Adrenal gland (tissue), 12 donors: ENCODE measurements around the gene DPP10. TPM values are rescaled to one million over a fixed set of nuclear protein-coding genes. Genes with fewer than 3 reads are reported as not detected.
A peak's percentile ranks its signal among the peaks of the same experiment; 100 is the strongest.

Source experiments
- DNase-seq, 7 donors: peaks; one replicate each; pipeline ENCODE4 v3.0.0-alpha.2; 2019 to 2020
- H3K27ac ChIP-seq, 5 donors: fragments of 200-600 bp; sonication (generic) in 4 of 5; 1 replicate in 3 of 5; 2 replicates in 2 of 5; pipeline versions ENCODE4 v1.5.1 to v1.8.0; 2016 to 2020; ENCODE audit warnings: mild to moderate bottlenecking in 1 of 5
- H3K27me3 ChIP-seq: fragments of 200-600 bp; 2 replicates; pipeline ENCODE4 v1.8.0; 2021
- H3K36me3 ChIP-seq, 2 donors: fragments of 200-600 bp; replicated peaks in 1 of 2; 1 replicate in 1 of 2; 2 replicates in 1 of 2; pipeline versions ENCODE4 v1.5.1 to v1.8.0; 2018 to 2022
- H3K4me1 ChIP-seq, 2 donors: fragments of 200-600 bp; replicated peaks in 1 of 2; 1 replicate in 1 of 2; 2 replicates in 1 of 2; pipeline versions ENCODE4 v1.5.1 to v1.8.0; 2018 to 2021
- H3K4me3 ChIP-seq, 4 donors: fragments of 200-600 bp; sonication (generic) in 3 of 4; one replicate each; pipeline ENCODE4 v1.5.1; 2016 to 2018
- H3K9me3 ChIP-seq, 3 donors: fragments of 200-600 bp; sonication (generic) in 1 of 3; replicated peaks in 1 of 3; 1 replicate in 2 of 3; 2 replicates in 1 of 3; pipeline versions ENCODE4 v1.5.1 to v1.8.0; 2016 to 2021
- CTCF ChIP-seq, 6 experiments: fragments of 450-650 bp in 4 of 6; fragments of 200-600 bp in 2 of 6; sonication (generic) in 1 of 6; IDR thresholded peaks; 1 replicate in 5 of 6; 2 replicates in 1 of 6; pipeline versions ENCODE4 v1.5.1 to v1.8.0; 2016 to 2021; ENCODE audit warnings: antibody characterized with exemption in 6 of 6, mild to moderate bottlenecking in 2 of 6, moderate library complexity in 1 of 6
- POLR2A ChIP-seq, 2 donors: fragments of 450-650 bp; IDR thresholded peaks; one replicate each; pipeline ENCODE4 v1.6.1; 2017; ENCODE audit warnings: antibody characterized with exemption in 2 of 2, mild to moderate bottlenecking in 2 of 2, moderate library complexity in 1 of 2
- WGBS, 4 donors: extraction: QIAGEN DNeasy Blood & Tissue Kit in 2 of 4; methylation state at CpG; one replicate each; pipeline versions ENCODE4 v1.1.5 to v1.1.7; 2013 to 2017; 5-methylcytosine and 5-hydroxymethylcytosine counted together
- intact Hi-C, 2 donors: fragments of 100-400 bp; cut with DNase I; formaldehyde crosslinking; loops; one replicate each; pipeline versions ENCODE4 v1.14.1 to v1.15.0; 2022 to 2023
- polyA plus RNA-seq, 3 donors: library from polyadenylated mRNA; stranded (reverse); fragments of 200-250 nt in 2 of 3; fragments of 350-450 nt in 1 of 3; fragmentation: Illumina TruSeq in 1 of 3; extraction: RNeasy Lipid Tissue Mini Kit (QIAGEN cat#74804) in 1 of 3; gene quantifications; one replicate each; pipeline ENCODE4 v1.2.3, GENCODE V29; 2013 to 2014
- total RNA-seq, 9 donors: library from RNA; depleted of rRNA in 4 of 9; stranded (reverse); fragments of >200 nt in 4 of 9; fragments of 120-200 nt in 1 of 9; fragmentation: NEBNext Ultra II Directional in 1 of 9; extraction: Animal tissue kit (Norgen Biotek cat#: 25700) in 1 of 9; gene quantifications; one replicate each; pipeline versions ENCODE4 v1.1.0 to v1.2.4, GENCODE V29; 2013 to 2023
- donor health status: healthy with polysubstance abuse.
- donor health status: Bipolar disorder and iron deficiency.
- donor health status: DM: yes; HTN: yes; CAD: no.
- donor health status: DM: no; HTN: no; CAD: no.
- donor health status: DM: no; HTN: no; CAD: no.
- donor health status: DM: yes; HTN: yes; CAD: no.

The DPP10 gene
- total and polyA plus RNA-seq, 12 donors = 5.2 to 257 (median 32.0) TPM

GRCh38 chr2:115491186-115491793 is 1048.8 kb downstream of the DPP10 start:
- Histone ChIP-seq H3K27ac (no peak overlapping the region), H3K27me3 (no peaks in the 10 kb centered on the region), H3K4me1 (no peaks in the 10 kb centered on the region), H3K36me3 (no peaks in the 10 kb centered on the region), H3K4me3 (no peak overlapping the region), H3K9me3 (peaks cover 0 to 4% (median 0%) of the 10 kb centered on the region in 3 donors)
- DNase-seq = no peak
- 61 to 67% (median 64%) methylated on average over 4 of the region's 4 CpGs for WGBS, 4 donors
- TF ChIP-seq CTCF (IDR thresholded peaks at IDR 0.05) (no peak), POLR2A (IDR thresholded peaks at IDR 0.05) (no peak)
- intact Hi-C loops = no loop called here

DNA sequence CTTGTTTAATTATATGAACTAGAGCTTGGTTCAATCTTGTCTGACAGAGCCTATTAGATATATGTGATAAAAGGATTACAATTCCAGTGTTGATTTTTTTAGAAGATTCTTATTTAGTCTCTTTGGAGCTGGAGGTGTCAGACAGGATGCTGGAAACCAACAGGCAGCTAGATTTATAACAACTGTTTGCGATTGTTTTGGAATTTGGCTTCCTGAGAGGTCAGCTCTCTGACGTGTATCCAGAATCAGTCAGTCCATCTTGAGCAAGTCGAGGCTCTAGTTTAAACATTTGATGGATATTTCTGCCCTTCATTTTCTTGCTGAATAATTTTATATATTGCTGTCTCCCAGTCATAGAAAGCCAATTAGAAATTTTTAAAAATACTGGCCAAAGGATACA is 1062.9 kb downstream of the DPP10 start:
- WGBS, 4 donors = 7 to 15% (median 12%) methylated on average over 3 of the region's 3 CpGs
- no peaks in the 10 kb centered on the region for H3K27me3 ChIP-seq
- intact Hi-C loops = no loop called here
- H3K4me3 ChIP-seq = no peak overlapping the region
- DNase-seq = peak in 1 of 7 donors; percentile 21
- H3K27ac ChIP-seq = no peak overlapping the region
- no peak for TF ChIP-seq POLR2A (IDR thresholded peaks at IDR 0.05)
- no peak for TF ChIP-seq CTCF (IDR thresholded peaks at IDR 0.05)
- H3K4me1 ChIP-seq = no peaks in the 10 kb centered on the region
- peaks cover 0 to under 1% (median 0%) of the 10 kb centered on the region in 3 donors for H3K9me3 ChIP-seq
- H3K36me3 ChIP-seq = no peaks in the 10 kb centered on the region

- Histone ChIP-seq H3K4me3 (no peak overlapping the region), H3K27me3 (no peaks in the 10 kb centered on the region), H3K36me3 (no peaks in the 10 kb centered on the region), H3K27ac (no peak overlapping the region), H3K4me1 (no peaks in the 10 kb centered on the region), H3K9me3 (no peaks in the 10 kb centered on the region)
- TF ChIP-seq CTCF (IDR thresholded peaks at IDR 0.05) (no peak), POLR2A (IDR thresholded peaks at IDR 0.05) (no peak)
- intact Hi-C loops = no loop called here
- WGBS, 4 donors = 56 to 60% (median 59%) methylated on average over 3 of the region's 3 CpGs
- DNase-seq = no peak
Observed at GRCh38 chr2:115520727-115521126, 1078.3 kb downstream of the DPP10 start.

GRCh38 chr2:115524452-115524851 is 1082.0 kb downstream of the DPP10 start:
- WGBS, 4 donors = 84 to 92% (median 89%) methylated on average over 4 of the region's 4 CpGs
- H3K27ac ChIP-seq = no peak overlapping the region
- no peak overlapping the region for H3K4me3 ChIP-seq
- H3K36me3 ChIP-seq = no peaks in the 10 kb centered on the region
- no peaks in the 10 kb centered on the region for H3K9me3 ChIP-seq
- no peak for DNase-seq
- no peak for TF ChIP-seq POLR2A (IDR thresholded peaks at IDR 0.05)
- no peak for TF ChIP-seq CTCF (IDR thresholded peaks at IDR 0.05)
- intact Hi-C loops = no loop called here
- no peaks in the 10 kb centered on the region for H3K4me1 ChIP-seq
- no peaks in the 10 kb centered on the region for H3K27me3 ChIP-seq
